Activated CD4-positive, alpha-beta T cell treated with anti-CD3 and anti-CD28 coated beads for 48 hours (primary cell): Measurements from ENCODE around the gene MT1HL1.
"Not testable (repeated sequence)": the region's sequence is repeated elsewhere in the genome, so short reads cannot be mapped to it uniquely, and the experiment has no call there.

Experiments used
- DNase-seq: peaks from one replicate; pipeline ENCODE4 v3.0.0-alpha.2; 2020

The MT1HL1 gene

GRCh38 chr1:237013608-237014007 lies 9.4 kb upstream of the MT1HL1 start:
- DNase-seq, result no peak

GRCh38 chr1:237012788-237013383 lies 8.6 kb upstream of the MT1HL1 start:
- DNase-seq, result no peak

DNA sequence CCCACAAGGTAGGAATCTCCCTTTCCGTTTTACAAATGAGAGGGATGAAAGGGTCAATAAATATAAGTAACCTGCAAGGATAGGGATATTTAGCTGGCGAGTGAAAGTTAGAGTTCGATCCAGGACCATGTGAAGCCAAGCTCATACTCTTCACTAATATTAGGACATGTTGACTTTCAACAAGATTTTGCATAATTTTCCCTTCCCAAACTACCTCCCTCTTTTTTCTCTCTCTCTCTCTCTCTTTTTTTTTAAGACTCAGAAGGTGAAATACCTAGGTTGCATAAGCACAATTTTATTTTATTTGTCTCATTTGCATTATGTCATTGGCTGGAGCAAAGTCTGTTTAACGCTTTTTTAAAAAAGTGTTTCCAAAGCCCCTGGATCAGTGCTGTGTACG lies 8.1 kb upstream of the MT1HL1 start:
- DNase-seq, result no peak

GRCh38 chr1:237011432-237011831 lies 7.2 kb upstream of the MT1HL1 start:
- no peak for DNase-seq

GRCh38 chr1:237009611-237010010 lies 5.4 kb upstream of the MT1HL1 start:
- DNase-seq, result no peak

- DNase-seq, result no peak
Measured at GRCh38 chr1:237007147-237007881, 3.1 kb upstream of the MT1HL1 start.

DNA sequence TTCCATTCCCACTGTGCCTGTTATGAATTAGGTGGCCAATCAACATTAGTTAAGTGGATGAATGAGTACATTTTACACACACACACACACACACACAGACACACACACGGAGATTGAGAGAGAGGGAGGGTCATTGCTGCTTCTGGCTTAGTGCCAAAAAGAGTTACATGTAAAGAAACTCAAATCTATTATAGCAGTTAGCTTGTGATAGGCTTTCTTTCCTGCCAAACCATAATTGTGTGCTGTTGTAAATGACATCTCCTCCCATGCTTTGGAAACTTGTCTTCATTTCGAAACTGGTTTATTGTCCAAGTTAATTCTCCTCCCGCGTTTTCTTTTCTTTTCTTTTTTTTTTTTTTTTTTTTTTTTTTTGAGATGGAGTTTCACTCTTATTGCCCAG lies 1.4 kb upstream of the MT1HL1 start:
- no peak for DNase-seq

DNA sequence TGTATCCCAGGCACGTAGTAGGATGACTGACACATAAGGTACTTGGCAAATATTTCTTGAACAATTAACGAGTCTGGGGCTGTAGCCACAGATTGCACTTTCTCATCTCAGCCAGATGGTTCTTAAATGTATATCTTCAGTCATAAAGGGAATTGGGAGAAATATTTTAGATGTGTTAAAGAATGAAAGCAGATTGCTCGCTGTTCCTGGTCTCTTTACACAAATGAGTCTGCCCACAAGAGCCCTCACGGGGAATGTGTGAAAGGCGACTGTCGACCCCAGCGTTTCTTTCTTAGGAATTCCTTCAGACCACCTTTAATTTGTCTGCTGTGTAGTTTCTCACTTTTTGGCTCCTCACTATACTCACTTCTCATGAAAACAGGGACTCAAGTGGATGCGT lies 725 bp downstream of the MT1HL1 start:
- DNase-seq, result no peak

DNA sequence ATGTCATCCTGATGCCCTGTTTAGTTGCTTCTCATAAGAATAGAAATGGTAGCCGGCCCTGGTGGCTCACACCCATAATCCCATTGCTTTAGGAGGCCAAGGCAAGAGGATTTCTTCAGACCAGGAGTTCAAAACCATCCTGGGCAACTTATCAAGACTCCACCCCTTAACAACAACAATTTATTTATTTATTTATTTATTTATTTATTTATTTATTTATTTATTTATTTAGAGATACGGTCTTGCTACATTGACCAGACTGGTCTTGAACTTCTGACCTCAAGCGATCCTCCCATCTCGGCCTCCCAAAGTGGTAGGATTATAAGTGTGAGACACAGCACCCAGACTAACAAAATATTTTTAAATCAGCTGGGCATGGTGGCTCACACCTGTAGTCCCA lies 4.0 kb downstream of the MT1HL1 start:
- DNase-seq, result no peak

- DNase-seq, result no peak
Measured at GRCh38 chr1:236998546-236998945, 5.7 kb downstream of the MT1HL1 start.

DNA sequence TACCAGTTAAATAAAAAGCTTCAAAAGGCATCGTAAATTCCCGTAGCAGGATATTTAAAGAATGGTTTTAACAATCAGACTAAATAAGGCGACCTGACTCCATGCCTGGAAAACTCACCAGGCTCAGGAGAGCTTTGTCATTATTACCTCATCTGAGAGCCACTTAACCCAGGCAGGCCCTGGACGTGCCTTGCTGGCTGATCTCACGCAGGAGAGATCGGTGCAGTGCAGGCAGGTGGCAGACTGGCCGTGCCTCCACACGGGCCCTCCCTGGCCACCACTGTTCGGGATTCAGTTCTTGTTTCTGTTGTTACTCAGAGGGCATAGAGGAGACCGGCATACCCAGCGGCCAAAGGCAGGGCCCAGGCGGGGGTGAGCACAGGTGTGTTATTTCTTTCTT lies 6.4 kb downstream of the MT1HL1 start:
- DNase-seq, result no peak

DNA sequence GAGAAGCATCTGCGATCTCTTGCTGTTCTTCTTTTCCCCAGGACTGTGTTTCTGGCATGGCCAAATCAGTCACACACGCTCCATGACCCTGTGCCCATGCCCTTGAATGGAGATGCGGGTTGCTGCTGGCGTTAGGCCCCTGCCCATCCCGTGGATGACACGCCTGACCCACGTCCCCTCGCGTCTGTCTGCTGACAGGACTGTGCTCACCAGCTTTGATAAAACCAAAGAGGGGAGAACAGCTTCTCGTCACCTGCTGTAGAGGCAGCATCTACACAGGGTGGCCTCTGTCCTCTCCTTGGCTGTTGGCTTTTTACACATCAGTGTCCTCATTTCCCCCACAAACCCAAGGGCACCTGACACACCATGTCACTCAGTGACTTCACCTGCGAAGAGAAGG lies 6.9 kb downstream of the MT1HL1 start:
- DNase-seq, result no peak

GRCh38 chr1:236994450-236994849 lies 9.8 kb downstream of the MT1HL1 start:
- no peak for DNase-seq

- DNase-seq, result no peak
Measured at GRCh38 chr1:236992449-236992848, 11.8 kb downstream of the MT1HL1 start.

DNA sequence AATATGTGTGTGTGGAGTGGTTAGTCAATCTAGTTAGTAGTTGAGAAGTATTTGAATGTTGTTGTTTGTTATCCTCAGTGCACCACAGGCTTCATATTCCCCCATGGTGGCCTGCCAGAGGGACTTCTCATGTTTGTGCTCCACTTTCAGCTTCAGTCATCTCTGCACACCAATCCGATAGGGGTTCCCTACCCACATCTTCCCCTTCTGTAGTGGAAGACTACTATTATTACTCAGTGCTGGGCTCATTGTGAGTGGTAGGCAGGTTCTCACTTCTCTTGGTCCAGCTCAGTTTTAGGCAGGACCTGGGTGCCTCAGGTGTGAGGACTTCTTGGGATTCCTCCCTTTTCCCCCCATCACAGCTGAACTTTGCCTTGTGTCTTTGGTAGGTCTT lies 14.2 kb downstream of the MT1HL1 start:
- no peak for DNase-seq

DNA sequence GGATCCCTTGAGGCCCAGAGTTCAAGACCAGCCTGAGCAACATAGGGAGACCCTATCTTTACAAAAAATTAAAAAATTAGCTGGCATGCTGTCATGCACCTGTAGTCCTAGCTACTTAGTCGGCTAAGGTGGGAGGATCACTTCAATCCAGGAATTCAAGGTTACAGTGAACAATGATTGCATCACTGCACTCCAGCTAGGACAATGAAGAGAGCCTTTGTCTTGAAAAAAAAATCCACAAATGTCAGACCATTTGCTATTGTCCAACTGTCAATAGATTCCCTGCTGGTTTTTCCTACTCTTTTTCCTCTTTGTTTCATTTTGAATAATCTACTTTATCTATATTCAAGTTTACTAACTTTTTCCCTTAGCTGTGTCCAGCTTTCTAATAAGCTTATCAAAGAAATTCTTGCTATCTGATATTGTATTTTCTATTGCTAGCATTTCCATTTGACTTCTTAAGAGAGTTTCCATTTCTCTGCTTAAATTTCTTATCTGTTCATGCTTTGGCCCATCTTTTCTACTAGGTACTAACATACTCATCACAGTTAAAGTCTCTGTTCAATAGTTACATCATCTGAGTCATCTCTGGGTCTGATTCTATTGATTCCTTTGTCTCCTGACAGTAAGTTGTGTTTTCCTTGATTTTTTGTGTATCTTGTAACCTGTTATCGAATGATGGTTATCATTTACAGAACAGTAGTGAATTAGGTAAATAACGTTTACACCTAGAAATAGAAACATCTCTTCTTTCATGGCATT lies 14.8 kb downstream of the MT1HL1 start:
- DNase-seq, result no peak

DNA sequence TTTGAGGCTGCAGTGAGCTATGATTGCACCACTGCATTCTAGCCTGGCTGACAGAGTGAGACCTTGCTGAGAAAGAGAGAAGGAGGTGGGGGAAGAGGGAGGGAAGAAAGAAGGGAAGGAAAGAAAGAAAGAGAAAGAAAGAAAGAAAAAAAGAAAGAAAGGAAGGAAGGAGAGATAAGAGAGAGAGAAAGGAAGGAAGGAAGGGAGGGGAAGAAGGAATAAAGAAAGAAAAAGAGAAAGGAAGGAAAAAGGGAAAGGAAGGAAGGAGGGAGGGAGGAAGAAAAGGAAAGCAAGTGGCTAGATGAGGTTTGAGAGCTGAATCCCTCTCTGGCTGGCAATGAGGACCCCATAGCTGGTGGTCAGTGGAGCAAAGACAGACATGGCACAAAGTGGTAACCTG lies 20.4 kb downstream of the MT1HL1 start:
- no peak for DNase-seq

DNA sequence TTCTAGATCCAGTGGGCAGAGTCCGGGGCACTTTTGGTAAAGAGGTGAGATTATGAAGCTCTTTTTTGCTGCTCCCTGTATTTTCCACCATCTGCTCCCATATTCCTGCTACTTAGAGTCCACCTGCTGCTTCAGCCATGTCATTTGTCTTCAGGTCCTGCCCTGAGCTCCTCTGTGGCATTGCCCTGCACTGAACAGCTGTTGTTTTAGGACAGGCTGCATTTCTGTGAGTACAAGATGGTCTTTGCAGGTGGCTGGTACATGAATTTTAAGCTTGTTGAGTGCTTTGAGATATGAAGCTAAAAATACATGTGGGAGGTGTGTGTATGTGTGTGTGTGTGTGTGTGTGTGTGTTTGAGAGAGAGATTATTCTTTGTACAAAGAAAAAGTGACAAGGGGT lies 21.9 kb downstream of the MT1HL1 start:
- DNase-seq, result no peak

- not testable (repeated sequence) for DNase-seq
Measured at GRCh38 chr1:236981431-236981830, 22.8 kb downstream of the MT1HL1 start.

- no peak for DNase-seq
Measured at GRCh38 chr1:236980673-236981072, 23.6 kb downstream of the MT1HL1 start.

DNA sequence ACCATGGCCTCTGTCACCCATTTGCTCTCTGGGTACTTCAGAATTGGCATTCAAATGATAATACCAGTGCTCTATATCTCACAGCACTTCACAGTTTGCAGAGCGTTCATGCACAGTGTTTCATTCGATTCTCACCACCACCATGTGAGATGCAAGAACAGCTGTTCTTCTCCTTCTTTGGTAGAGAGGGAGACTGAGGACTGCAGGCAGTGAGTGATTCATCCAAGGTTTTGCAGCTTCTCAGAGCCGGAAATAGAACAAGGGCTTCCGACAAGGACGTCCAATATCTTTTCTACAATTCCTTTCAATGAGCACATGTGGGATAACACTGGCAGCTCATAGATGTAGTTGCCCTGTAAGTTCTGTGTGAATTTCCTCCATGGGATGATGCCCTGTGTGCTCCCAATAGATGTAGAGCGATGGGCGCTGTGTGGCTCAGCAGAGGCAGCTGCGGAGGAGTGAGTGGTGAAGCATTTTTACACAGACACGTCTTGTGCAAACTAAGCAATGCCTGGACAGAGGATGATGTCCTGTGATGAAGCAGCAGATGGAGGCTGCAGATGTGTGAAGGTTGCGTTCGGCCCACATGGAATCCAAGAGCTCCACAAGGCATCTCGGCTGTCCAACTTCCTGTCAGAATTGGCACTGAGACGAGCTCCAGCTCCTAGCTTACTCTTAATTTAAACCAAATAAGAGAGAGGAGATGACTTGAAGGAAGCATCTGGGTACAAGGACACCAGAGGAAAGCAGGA lies 24.9 kb downstream of the MT1HL1 start:
- no peak for DNase-seq

DNA sequence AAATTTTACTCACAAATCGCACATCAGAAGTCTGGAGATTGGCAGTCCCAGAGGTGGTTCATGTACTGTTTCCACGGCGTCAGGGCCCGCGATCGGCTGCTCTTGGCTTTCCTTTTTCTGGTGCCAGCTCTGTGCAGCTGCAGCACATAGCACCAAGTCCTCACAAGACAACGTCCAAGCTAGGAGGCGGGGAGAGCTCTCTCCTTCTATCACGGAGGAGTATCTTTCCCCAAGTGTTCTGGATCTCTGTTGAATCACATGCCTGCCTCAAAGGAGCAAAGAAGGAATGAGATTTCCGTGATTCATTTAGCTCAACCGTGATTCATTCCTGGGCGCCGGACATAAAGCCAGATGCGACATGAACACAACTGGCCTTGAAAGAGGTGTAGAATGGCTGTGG lies 25.5 kb downstream of the MT1HL1 start:
- no peak for DNase-seq

DNA sequence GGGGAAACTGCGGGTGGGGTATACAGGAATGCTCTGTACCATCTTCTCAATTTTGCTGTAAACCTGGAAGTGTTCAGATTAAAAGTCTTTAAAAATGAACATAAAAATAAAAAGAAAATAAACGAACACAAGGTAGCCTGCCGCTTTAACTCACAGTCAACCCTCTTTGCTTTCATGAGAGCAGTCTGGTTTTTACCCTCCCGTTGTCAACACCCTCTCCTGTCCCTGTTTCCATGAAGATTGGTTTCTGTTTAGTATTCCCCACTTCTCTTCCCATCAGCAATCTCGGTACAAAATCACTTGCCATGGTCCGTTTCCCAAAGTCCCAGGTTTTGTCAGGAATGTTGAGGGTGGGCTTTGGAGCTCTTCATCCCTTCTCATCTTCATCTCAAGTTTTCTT lies 28.8 kb downstream of the MT1HL1 start:
- DNase-seq, result no peak

DNA sequence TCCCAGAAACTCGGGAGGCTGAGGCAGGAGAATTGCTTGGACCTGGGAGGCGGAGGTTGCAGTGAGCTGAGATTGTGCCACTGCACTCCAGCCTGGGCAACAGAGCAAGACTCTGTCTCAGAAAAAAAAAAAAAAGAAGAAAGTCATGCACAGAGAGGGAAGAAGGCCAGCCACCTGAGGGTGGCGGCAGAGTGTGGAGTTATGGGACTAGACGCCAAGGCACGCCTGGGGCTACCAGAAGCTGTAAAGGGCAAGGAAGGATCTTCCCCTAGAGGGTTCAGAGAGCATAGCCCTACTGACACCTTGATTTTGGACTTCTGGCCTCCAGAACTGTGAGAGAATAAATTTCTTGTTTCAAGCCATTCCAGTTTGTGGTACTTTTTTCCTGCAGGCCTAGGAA lies 30.2 kb downstream of the MT1HL1 start:
- DNase-seq, result not testable (repeated sequence)
